ENCODE data around the gene ABLIM3.

Gene ABLIM3

GRCh38 chr5:149147676-149148075, 6.4 kb downstream of the ABLIM3 start:
- POLR2A ChIA-PET, result no interaction called here

GRCh38 chr5:149149942-149150341, 8.6 kb downstream of the ABLIM3 start:
- no peak for TF ChIP-seq L3MBTL2 (conservative IDR thresholded peaks at IDR 0.05)
- no peak for TF ChIP-seq CTBP1 (IDR thresholded peaks at IDR 0.05; ENCODE audit: borderline replicate concordance)
- TF ChIP-seq NFRKB (IDR thresholded peaks at IDR 0.05), result no peak
- no peak for TF ChIP-seq FOXM1 (IDR thresholded peaks at IDR 0.05; ENCODE audit: borderline replicate concordance)
- no peak for TF ChIP-seq ARNT (IDR thresholded peaks at IDR 0.05)
- TF ChIP-seq PKNOX1 (IDR thresholded peaks at IDR 0.05), result no peak
- TF ChIP-seq TARDBP (IDR thresholded peaks at IDR 0.05), result no peak
- no peak for TF ChIP-seq SP1 (IDR thresholded peaks at IDR 0.05)
- no peak for TF ChIP-seq SUZ12 (IDR thresholded peaks at IDR 0.05)
- no peak for TF ChIP-seq FOXA1 (IDR thresholded peaks at IDR 0.05)
- no peak for TF ChIP-seq ELF4 (IDR thresholded peaks at IDR 0.05)
- no peak for TF ChIP-seq LEF1 (IDR thresholded peaks at IDR 0.05; ENCODE audit: borderline replicate concordance)
- TF ChIP-seq ZNF384 (IDR thresholded peaks at IDR 0.05), result no peak
- no peak for TF ChIP-seq HDGF (IDR thresholded peaks at IDR 0.05; ENCODE audit: borderline replicate concordance)
- no peak for TF ChIP-seq BHLHE40 (IDR thresholded peaks at IDR 0.05; ENCODE audit: borderline replicate concordance)
- TF ChIP-seq FOXK2 (IDR thresholded peaks at IDR 0.05), result no peak
- ChIA-PET CTCF (interaction anchor here (0.8 kb wide), 1 partner anchor 11 kb away, joined by 3 read pairs; no protein-coding TSS in a partner anchor), POLR2A (no interaction called here)
- no peak for DNase-seq (ENCODE audit: extremely low spot score)

More at GRCh38 chr5:149147676-149148075, 6.4 kb downstream of the ABLIM3 start:
- no peak for TF ChIP-seq ELF4 (IDR thresholded peaks at IDR 0.05)
- no peak for TF ChIP-seq ZNF384 (IDR thresholded peaks at IDR 0.05)
- TF ChIP-seq PKNOX1 (IDR thresholded peaks at IDR 0.05), result no peak
- no peak for TF ChIP-seq TARDBP (IDR thresholded peaks at IDR 0.05)
- no peak for TF ChIP-seq HDGF (IDR thresholded peaks at IDR 0.05; ENCODE audit: borderline replicate concordance)
- no peak for TF ChIP-seq ARNT (IDR thresholded peaks at IDR 0.05)
- TF ChIP-seq FOXK2 (IDR thresholded peaks at IDR 0.05), result no peak
- no peak for TF ChIP-seq LEF1 (IDR thresholded peaks at IDR 0.05; ENCODE audit: borderline replicate concordance)
- TF ChIP-seq BHLHE40 (IDR thresholded peaks at IDR 0.05; ENCODE audit: borderline replicate concordance), result no peak
- no peak for TF ChIP-seq CTBP1 (IDR thresholded peaks at IDR 0.05; ENCODE audit: borderline replicate concordance)
- TF ChIP-seq SUZ12 (IDR thresholded peaks at IDR 0.05), result no peak
- no peak for TF ChIP-seq L3MBTL2 (conservative IDR thresholded peaks at IDR 0.05)
- CTCF ChIA-PET, result no interaction called here
- DNase-seq (ENCODE audit: extremely low spot score), result no peak

- DNase-seq (ENCODE audit: extremely low spot score), result no peak
- POLR2A ChIA-PET, result no interaction called here
- CTCF ChIA-PET, result interaction anchor here (0.6 to 0.8 kb wide), 2 partner anchors 11 to 28 kb away, joined by 3 to 4 read pairs; no protein-coding TSS in a partner anchor
- no peak for TF ChIP-seq SP1 (IDR thresholded peaks at IDR 0.05)
- TF ChIP-seq L3MBTL2 (conservative IDR thresholded peaks at IDR 0.05), result no peak
- no peak for TF ChIP-seq ARNT (IDR thresholded peaks at IDR 0.05)
- TF ChIP-seq ELF4 (IDR thresholded peaks at IDR 0.05), result no peak
- no peak for TF ChIP-seq SUZ12 (IDR thresholded peaks at IDR 0.05)
- no peak for TF ChIP-seq BHLHE40 (IDR thresholded peaks at IDR 0.05; ENCODE audit: borderline replicate concordance)
- TF ChIP-seq FOXA1 (IDR thresholded peaks at IDR 0.05), result no peak
- no peak for TF ChIP-seq PKNOX1 (IDR thresholded peaks at IDR 0.05)
- TF ChIP-seq NFRKB (IDR thresholded peaks at IDR 0.05), result no peak
- TF ChIP-seq ZNF384 (IDR thresholded peaks at IDR 0.05), result no peak
- no peak for TF ChIP-seq LEF1 (IDR thresholded peaks at IDR 0.05; ENCODE audit: borderline replicate concordance)
- no peak for TF ChIP-seq HDGF (IDR thresholded peaks at IDR 0.05; ENCODE audit: borderline replicate concordance)
- TF ChIP-seq CTBP1 (IDR thresholded peaks at IDR 0.05; ENCODE audit: borderline replicate concordance), result no peak
- no peak for TF ChIP-seq TARDBP (IDR thresholded peaks at IDR 0.05)
- no peak for TF ChIP-seq FOXK2 (IDR thresholded peaks at IDR 0.05)
- TF ChIP-seq FOXM1 (IDR thresholded peaks at IDR 0.05; ENCODE audit: borderline replicate concordance), result no peak
Observed at GRCh38 chr5:149150457-149150856, 9.2 kb downstream of the ABLIM3 start.

- TF ChIP-seq BHLHE40 (IDR thresholded peaks at IDR 0.05; ENCODE audit: borderline replicate concordance) (no peak), FOXK2 (IDR thresholded peaks at IDR 0.05) (no peak), LEF1 (IDR thresholded peaks at IDR 0.05; ENCODE audit: borderline replicate concordance) (no peak), FOXA1 (IDR thresholded peaks at IDR 0.05) (no peak), ELF4 (IDR thresholded peaks at IDR 0.05) (no peak), L3MBTL2 (conservative IDR thresholded peaks at IDR 0.05) (no peak), TARDBP (IDR thresholded peaks at IDR 0.05) (no peak), FOXM1 (IDR thresholded peaks at IDR 0.05; ENCODE audit: borderline replicate concordance) (no peak), NFRKB (IDR thresholded peaks at IDR 0.05) (no peak), ARNT (IDR thresholded peaks at IDR 0.05) (no peak), ZNF384 (IDR thresholded peaks at IDR 0.05) (no peak), CTBP1 (IDR thresholded peaks at IDR 0.05; ENCODE audit: borderline replicate concordance) (no peak), PKNOX1 (IDR thresholded peaks at IDR 0.05) (no peak), HDGF (IDR thresholded peaks at IDR 0.05; ENCODE audit: borderline replicate concordance) (no peak), SUZ12 (IDR thresholded peaks at IDR 0.05) (no peak), SP1 (IDR thresholded peaks at IDR 0.05) (no peak)
- POLR2A ChIA-PET, result no interaction called here
- CTCF ChIA-PET, result interaction anchor here (0.5 to 1.4 kb wide), 2 partner anchors 9 to 10 kb away, joined by 3 read pairs; partner anchors contain the start of gene ABLIM3
- no peak for DNase-seq (ENCODE audit: extremely low spot score)
Observed at GRCh38 chr5:149151717-149152116, 10.4 kb downstream of the ABLIM3 start.

GRCh38 chr5:149152317-149152746, 11.0 kb downstream of the ABLIM3 start:
- ChIA-PET CTCF (interaction anchor here (1.0 to 1.4 kb wide), 2 partner anchors 11 kb away, joined by 3 read pairs; partner anchors contain the start of gene ABLIM3), POLR2A (no interaction called here)
- no peak for DNase-seq (ENCODE audit: extremely low spot score)
- TF ChIP-seq ARNT (IDR thresholded peaks at IDR 0.05) (no peak), FOXK2 (IDR thresholded peaks at IDR 0.05) (no peak), SUZ12 (IDR thresholded peaks at IDR 0.05) (no peak), L3MBTL2 (conservative IDR thresholded peaks at IDR 0.05) (no peak), TARDBP (IDR thresholded peaks at IDR 0.05) (no peak), SP1 (IDR thresholded peaks at IDR 0.05) (no peak), CTBP1 (IDR thresholded peaks at IDR 0.05; ENCODE audit: borderline replicate concordance) (no peak), PKNOX1 (IDR thresholded peaks at IDR 0.05) (no peak), ELF4 (IDR thresholded peaks at IDR 0.05) (no peak), LEF1 (IDR thresholded peaks at IDR 0.05; ENCODE audit: borderline replicate concordance) (no peak), ZNF384 (IDR thresholded peaks at IDR 0.05) (no peak), NFRKB (IDR thresholded peaks at IDR 0.05) (no peak), BHLHE40 (IDR thresholded peaks at IDR 0.05; ENCODE audit: borderline replicate concordance) (no peak), FOXA1 (IDR thresholded peaks at IDR 0.05) (no peak)
